Lower leg skin (tissue), 4 donors: ENCODE measurements around the gene CPEB2. TPM values are rescaled to one million over a fixed set of nuclear protein-coding genes. Genes with fewer than 3 reads are reported as not detected.
A peak's percentile ranks its signal among the peaks of the same experiment; 100 is the strongest.

Source experiments
- DNase-seq, 2 donors: peaks; one replicate each; pipeline ENCODE4 v3.0.0-alpha.2; 2019; ENCODE audit warnings: low spot score in 2 of 2
- H3K4me3 ChIP-seq: fragments of 200-600 bp; sonication (generic); 2 replicates; pipeline ENCODE4 v1.5.1; 2017; ENCODE audit warnings: mild to moderate bottlenecking, low read depth; ENCODE audit not compliant: poor library complexity, severe bottlenecking
- CTCF ChIP-seq, 3 donors: fragments of 450-650 bp; IDR thresholded peaks; one replicate each; pipeline ENCODE4 v1.5.1; 2016; ENCODE audit warnings: antibody characterized with exemption in 3 of 3, mild to moderate bottlenecking in 3 of 3, moderate library complexity in 2 of 3
- POLR2A ChIP-seq, 2 donors: fragments of 450-650 bp; IDR thresholded peaks; one replicate each; pipeline ENCODE4 v1.6.1; 2016 to 2017; ENCODE audit warnings: antibody characterized with exemption in 2 of 2, mild to moderate bottlenecking in 1 of 2, moderate library complexity in 1 of 2
- whole genome bisulfite sequencing, 2 donors: methylation state at CpG; one replicate each; pipeline ENCODE4 v1.1.5; 2018; 5-methylcytosine and 5-hydroxymethylcytosine counted together
- intact Hi-C: fragments of 100-400 bp; cut with DNase I; formaldehyde crosslinking; loops from one replicate; pipeline ENCODE4 v1.15.0; 2023; ENCODE audit warnings: low total_unique reads
- total RNA-seq, 4 donors: library from RNA; depleted of rRNA; stranded (reverse); fragments of >200 nt; gene quantifications; one replicate each; pipeline ENCODE4 v1.1.0, GENCODE V29; 2016

The CPEB2 gene
- total RNA-seq: 10 to 100 TPM; 45.3 to 61.1 (median 52.8) TPM

- intact Hi-C loops: loop anchor here (10.0 kb wide), 1 partner anchor 653 kb away; the partner anchor contains the start of gene FBXL5
- TF ChIP-seq POLR2A (IDR thresholded peaks at IDR 0.05) (peak in 1 of 2 donors; percentile 97), CTCF (IDR thresholded peaks at IDR 0.05) (no peak)
- WGBS, 2 donors: 0 to 1% methylated on average over 28 to 42 of the region's 104 CpGs
- H3K4me3 ChIP-seq: peak within 1 kb of the TSS; percentile 97
- peak; percentile 94 to 99 for DNase-seq
Observed at GRCh38 chr4:15001869-15002658, at the start of gene CPEB2. CPEB2 (plus strand) TSS chr4:15002481; CDS start chr4:15002674, 193 bp downstream.

DNA sequence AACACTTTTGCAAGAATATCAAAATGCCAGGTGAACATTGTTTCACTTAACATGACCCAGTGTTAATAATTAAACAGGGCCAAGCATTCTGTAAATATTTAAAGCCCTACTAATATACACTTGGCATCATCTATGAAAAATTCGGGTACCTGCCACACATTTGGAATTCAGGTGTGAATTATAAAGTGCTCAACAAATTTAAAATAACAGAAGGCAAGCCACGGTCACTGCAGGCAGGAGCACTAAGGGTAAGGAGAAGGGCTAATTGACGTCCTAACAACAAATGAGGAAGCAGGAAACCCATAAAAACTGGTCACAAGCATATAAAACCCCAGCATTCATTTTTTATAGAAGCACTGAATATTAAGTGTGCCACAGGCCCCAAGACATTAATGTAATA is 43.8 kb upstream of the CPEB2 start:
- intact Hi-C loops: no loop called here

DNA sequence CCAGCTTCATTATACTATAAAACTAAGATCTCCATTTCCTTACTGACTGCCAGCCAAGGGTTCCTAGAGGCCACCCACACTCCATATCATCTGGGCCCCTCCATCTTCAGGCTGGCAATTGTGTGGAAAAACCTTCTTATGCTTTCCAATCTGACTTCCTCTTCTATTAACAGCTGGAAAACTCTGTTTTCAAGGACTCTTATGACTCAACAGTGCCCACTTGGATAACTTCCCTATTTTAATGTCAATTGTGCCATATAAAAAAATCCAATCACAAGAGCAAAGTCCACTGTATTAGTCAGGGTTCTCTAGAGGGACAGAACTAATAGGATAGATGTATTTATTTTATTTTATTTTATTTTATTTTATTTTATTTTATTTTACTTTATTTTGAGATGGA is 41.0 kb upstream of the CPEB2 start:
- no peak overlapping the region for H3K4me3 ChIP-seq
- intact Hi-C loops: no loop called here
- TF ChIP-seq POLR2A (IDR thresholded peaks at IDR 0.05): no peak
- no peak for TF ChIP-seq CTCF (IDR thresholded peaks at IDR 0.05)
- no peak for DNase-seq

More for the DNA sequence above, 43.8 kb upstream of the CPEB2 start:
- 48 to 71% methylated on average over 3 of the region's 3 CpGs for WGBS, 2 donors
- H3K4me3 ChIP-seq: no peak overlapping the region
- TF ChIP-seq CTCF (IDR thresholded peaks at IDR 0.05): no peak
- TF ChIP-seq POLR2A (IDR thresholded peaks at IDR 0.05): no peak
- DNase-seq: no peak

DNA sequence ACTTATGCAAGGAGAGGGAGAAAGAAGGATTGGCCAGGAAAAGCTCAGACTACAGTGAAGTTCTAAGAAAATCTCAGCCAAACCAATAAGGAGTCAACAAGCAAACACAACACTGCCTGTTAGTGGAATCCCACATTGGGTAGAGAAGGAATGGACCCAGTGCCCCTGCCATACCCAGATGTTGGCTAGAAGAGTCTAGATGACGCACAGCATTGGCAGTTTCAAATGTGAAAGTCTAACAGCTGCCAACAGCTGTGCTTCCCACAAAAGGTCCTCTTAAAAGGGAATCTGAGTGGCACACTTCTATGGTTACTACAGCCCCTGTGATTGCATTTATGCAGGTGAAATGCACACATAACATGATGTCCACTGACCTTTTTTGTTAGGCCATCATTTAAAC is 37.2 kb upstream of the CPEB2 start:
- DNase-seq: no peak
- no peak overlapping the region for H3K4me3 ChIP-seq
- 73 to 79% methylated on average over 1 of the region's 1 CpG for WGBS, 2 donors
- intact Hi-C loops: no loop called here
- TF ChIP-seq POLR2A (IDR thresholded peaks at IDR 0.05) (no peak), CTCF (IDR thresholded peaks at IDR 0.05) (no peak)

DNA sequence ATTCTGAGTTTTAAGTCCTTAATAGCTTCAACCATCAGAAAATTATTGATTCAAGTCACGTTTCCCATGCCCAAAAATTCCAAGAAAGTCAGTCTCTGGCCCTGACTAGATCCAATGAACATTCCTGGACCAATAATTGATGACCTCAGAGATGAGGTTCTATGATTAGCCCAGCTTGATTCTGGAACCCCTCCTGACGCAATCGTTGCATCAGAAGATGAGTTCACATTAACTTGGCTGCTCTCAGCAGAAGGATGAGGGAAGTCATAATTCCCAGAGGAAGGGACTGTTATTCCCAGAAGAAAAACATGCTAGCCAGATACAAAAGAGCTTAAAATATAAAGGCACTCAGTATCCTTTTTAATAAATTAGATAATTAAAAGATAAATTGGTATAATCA is 34.3 kb upstream of the CPEB2 start:
- DNase-seq: no peak
- H3K4me3 ChIP-seq: no peak overlapping the region
- intact Hi-C loops: no loop called here
- WGBS, 2 donors: 72 to 76% methylated on average over 3 of the region's 3 CpGs
- TF ChIP-seq POLR2A (IDR thresholded peaks at IDR 0.05): no peak
- no peak for TF ChIP-seq CTCF (IDR thresholded peaks at IDR 0.05)

- TF ChIP-seq CTCF (IDR thresholded peaks at IDR 0.05) (no peak), POLR2A (IDR thresholded peaks at IDR 0.05) (no peak)
- H3K4me3 ChIP-seq: no peak overlapping the region
- DNase-seq: no peak
- intact Hi-C loops: no loop called here
Observed at GRCh38 chr4:14977830-14978229, 24.5 kb upstream of the CPEB2 start.
